Measurements from ENCODE around the gene CRYBB1. TPM values are rescaled to one million over a fixed set of nuclear protein-coding genes. Genes with fewer than 3 reads are reported as not detected.

Gene CRYBB1
- total and polyA plus RNA-seq, 2 donors (not counting 3 experiments of a cell fraction or from before 2014, with no cell fraction given) = not detected

- Histone ChIP-seq H3K4me3 (replicated peaks in 1 of 3; ENCODE audit: insufficient read depth in 1 of 3, low read depth in 1 of 3, low read length in 3 of 3) (no peak overlapping the region), H3K9me3 (replicated peaks; ENCODE audit: control insufficient read depth, insufficient read depth, low read length) (no peaks in the 10 kb centered on the region), H3K27ac (ENCODE audit: insufficient read depth, low read depth, low read length) (no peak overlapping the region), H3K36me3 (ENCODE audit: control insufficient read depth in 2 of 2, extremely low read depth in 1 of 2, insufficient read depth in 2 of 2, low read length in 2 of 2) (no peaks in the 10 kb centered on the region), H3K4me1 (ENCODE audit: control insufficient read depth, extremely low read depth, insufficient read depth, low read length) (no peaks in the 10 kb centered on the region), H3K27me3 (ENCODE audit: control insufficient read depth in 2 of 2, insufficient read depth in 2 of 2, low read length in 2 of 2) (peaks cover 4 to 14% of the 10 kb centered on the region in 2 experiments), H3K9ac (replicated peaks; ENCODE audit: extremely low read depth, insufficient read depth, low read length) (no peak overlapping the region), H2AFZ (ENCODE audit: low read depth, low read length) (no peak overlapping the region), H4K20me1 (replicated peaks; ENCODE audit: control insufficient read depth, extremely low read depth, insufficient read depth, low read length) (no peaks in the 10 kb centered on the region), H3K9me1 (replicated peaks; ENCODE audit: control insufficient read depth, extremely low read depth, insufficient read depth, low read length) (no peaks in the 10 kb centered on the region), H3K79me2 (ENCODE audit: control insufficient read depth, insufficient read depth, low read length) (no peaks in the 10 kb centered on the region), H3K4me2 (ENCODE audit: insufficient read depth, low read length) (no peak overlapping the region)
- no peak for TF ChIP-seq MYC (IDR thresholded peaks at IDR 0.05; ENCODE audit: low read depth, low read length)
- no peak for TF ChIP-seq FOS (IDR thresholded peaks at IDR 0.05; ENCODE audit: borderline replicate concordance, insufficient read depth, low read length)
- no peak for TF ChIP-seq POLR2A (IDR thresholded peaks at IDR 0.05; ENCODE audit: low read depth, low read length)
- TF ChIP-seq EZH2 (IDR thresholded peaks at IDR 0.05; ENCODE audit: borderline replicate concordance, low read depth, low read length, severe bottlenecking) = no peak
- no peak for TF ChIP-seq MAX (IDR thresholded peaks at IDR 0.05; ENCODE audit: insufficient read depth, insufficient read length)
- TF ChIP-seq POLR2AphosphoS5 (IDR thresholded peaks at IDR 0.05; ENCODE audit: insufficient read depth, low read depth, low read length) = no peak
- TF ChIP-seq JUN (IDR thresholded peaks at IDR 0.05; ENCODE audit: borderline replicate concordance, insufficient read depth, insufficient read length, low read depth) = no peak
- TF ChIP-seq CTCF (IDR thresholded peaks at IDR 0.05; ENCODE audit: extremely low read depth in 1 of 2, insufficient read depth in 1 of 2, low read depth in 1 of 2, low read length in 2 of 2) = no peak
- no peak for TF ChIP-seq GATA2 (IDR thresholded peaks at IDR 0.05; ENCODE audit: insufficient read depth, insufficient read length, low read depth, low read length)
- dilution Hi-C loops (cut with MboI; ENCODE audit: extremely low pct_ligation_motif_present, low sequenced_read_pairs) = no loop called here
- FAIRE-seq = no peak
- no peak for DNase-seq (ENCODE audit: low read depth, low spot score)
- BruUV-seq (replicated peaks) = no TSS peak
- intact Hi-C loops (cut with micrococcal nuclease) = no loop called here
- ChIA-PET CTCF (no interaction called here), POLR2A (no interaction called here)
Measured at GRCh38 chr22:26597480-26597879, 20.3 kb downstream of the CRYBB1 start.

All from endothelial cell of umbilical vein (primary cell).